ENCODE results near the gene DAPK1. TPM values are rescaled to one million over a fixed set of nuclear protein-coding genes. Genes with fewer than 3 reads are reported as not detected.

Gene DAPK1
- total RNA-seq, 1 experiment from 2014 or later = 133 TPM

DNA sequence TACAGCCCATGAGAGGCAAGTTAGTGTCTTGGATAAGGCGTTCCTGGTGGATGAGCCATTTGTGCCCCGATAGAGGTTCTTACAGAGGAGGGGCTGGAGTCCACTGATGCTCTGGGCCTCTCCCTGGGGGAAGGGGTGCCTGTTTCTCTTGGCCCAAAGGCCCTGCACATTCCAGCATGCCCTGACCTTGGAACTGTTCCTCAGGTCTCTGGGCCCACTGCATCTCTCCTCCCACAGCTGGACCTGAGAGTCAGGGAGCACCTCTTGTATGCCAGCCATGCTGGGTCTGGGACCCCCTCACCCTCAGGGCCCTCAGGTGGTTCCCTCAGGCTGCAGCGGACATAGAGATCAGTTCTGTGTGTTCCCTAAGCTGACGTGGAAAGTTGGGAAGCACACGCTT, 26.4 kb downstream of the DAPK1 start:
- Mint-ChIP-seq H3K36me3 (ENCODE audit: insufficient read depth, unreplicated experiment) (peaks cover 17% of the 10 kb centered on the region), H3K27ac (ENCODE audit: unreplicated experiment) (no peak overlapping the region), H3K9me3 (ENCODE audit: low read depth, unreplicated experiment) (no peaks in the 10 kb centered on the region), H3K27me3 (ENCODE audit: unreplicated experiment) (no peaks in the 10 kb centered on the region), H3K4me3 (ENCODE audit: low read depth, unreplicated experiment) (no peak overlapping the region), H3K4me1 (ENCODE audit: low read depth, unreplicated experiment) (peaks cover 28% of the 10 kb centered on the region)
- TF ChIP-seq, protein P1, sequence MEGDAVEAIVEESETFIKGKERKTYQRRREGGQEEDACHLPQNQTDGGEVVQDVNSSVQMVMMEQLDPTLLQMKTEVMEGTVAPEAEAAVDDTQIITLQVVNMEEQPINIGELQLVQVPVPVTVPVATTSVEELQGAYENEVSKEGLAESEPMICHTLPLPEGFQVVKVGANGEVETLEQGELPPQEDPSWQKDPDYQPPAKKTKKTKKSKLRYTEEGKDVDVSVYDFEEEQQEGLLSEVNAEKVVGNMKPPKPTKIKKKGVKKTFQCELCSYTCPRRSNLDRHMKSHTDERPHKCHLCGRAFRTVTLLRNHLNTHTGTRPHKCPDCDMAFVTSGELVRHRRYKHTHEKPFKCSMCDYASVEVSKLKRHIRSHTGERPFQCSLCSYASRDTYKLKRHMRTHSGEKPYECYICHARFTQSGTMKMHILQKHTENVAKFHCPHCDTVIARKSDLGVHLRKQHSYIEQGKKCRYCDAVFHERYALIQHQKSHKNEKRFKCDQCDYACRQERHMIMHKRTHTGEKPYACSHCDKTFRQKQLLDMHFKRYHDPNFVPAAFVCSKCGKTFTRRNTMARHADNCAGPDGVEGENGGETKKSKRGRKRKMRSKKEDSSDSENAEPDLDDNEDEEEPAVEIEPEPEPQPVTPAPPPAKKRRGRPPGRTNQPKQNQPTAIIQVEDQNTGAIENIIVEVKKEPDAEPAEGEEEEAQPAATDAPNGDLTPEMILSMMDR (IDR thresholded peaks at IDR 0.05; ENCODE audit: unreplicated experiment) = no peak
- no TSS peak for BruUV-seq (replicated peaks)
- no peak for DNase-seq
- intact Hi-C loops (cut with micrococcal nuclease; ENCODE audit: unreplicated experiment) = no loop called here
- CTCF ChIA-PET = no interaction called here

DNA sequence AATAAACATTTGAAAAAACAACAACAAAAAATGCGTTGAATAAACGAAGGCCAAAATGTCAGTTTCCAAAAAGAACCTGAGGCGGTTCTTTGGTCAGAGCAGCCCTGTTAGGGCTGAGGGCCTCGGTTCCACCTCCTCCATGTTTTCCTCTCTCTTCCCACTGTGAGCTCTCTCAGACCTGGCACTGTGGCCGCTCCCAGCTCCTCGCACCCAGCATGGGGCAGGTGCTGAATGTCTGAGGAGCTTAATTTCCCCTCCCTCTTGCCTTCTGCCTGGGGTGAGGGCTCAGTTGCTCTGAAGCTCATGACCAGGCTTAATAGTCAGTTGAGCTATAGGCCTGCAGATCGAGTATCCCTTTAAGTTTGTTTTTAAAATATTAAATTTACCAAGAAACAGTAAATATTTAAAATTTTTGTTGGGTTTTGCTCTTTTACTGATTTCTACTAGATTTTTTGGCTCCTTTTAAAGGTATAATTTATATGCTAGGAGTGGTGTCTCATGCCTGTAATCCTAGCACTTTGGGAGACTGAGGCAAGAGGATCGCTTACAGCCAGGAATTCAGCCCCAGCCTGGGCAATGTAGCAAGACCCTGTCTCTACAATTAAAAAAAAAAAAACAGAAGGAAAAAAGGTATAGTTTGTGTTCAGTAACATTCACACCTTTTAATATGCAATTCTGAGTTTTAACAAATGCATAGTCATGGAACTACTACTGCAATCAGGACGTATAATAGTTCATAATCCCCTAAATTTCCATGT, 28.1 kb downstream of the DAPK1 start:
- no peak for DNase-seq
- Mint-ChIP-seq H3K9me3 (ENCODE audit: low read depth, unreplicated experiment) (no peaks in the 10 kb centered on the region), H3K27ac (ENCODE audit: unreplicated experiment) (no peak overlapping the region), H3K36me3 (ENCODE audit: insufficient read depth, unreplicated experiment) (peaks cover 19% of the 10 kb centered on the region), H3K4me3 (ENCODE audit: low read depth, unreplicated experiment) (no peak overlapping the region), H3K27me3 (ENCODE audit: unreplicated experiment) (no peaks in the 10 kb centered on the region), H3K4me1 (ENCODE audit: low read depth, unreplicated experiment) (peaks cover 28% of the 10 kb centered on the region)
- no TSS peak for BruUV-seq (replicated peaks)
- intact Hi-C loops (cut with micrococcal nuclease; ENCODE audit: unreplicated experiment) = no loop called here
- CTCF ChIA-PET = no interaction called here
- TF ChIP-seq, protein P1 (IDR thresholded peaks at IDR 0.05; ENCODE audit: unreplicated experiment) = no peak

DNA sequence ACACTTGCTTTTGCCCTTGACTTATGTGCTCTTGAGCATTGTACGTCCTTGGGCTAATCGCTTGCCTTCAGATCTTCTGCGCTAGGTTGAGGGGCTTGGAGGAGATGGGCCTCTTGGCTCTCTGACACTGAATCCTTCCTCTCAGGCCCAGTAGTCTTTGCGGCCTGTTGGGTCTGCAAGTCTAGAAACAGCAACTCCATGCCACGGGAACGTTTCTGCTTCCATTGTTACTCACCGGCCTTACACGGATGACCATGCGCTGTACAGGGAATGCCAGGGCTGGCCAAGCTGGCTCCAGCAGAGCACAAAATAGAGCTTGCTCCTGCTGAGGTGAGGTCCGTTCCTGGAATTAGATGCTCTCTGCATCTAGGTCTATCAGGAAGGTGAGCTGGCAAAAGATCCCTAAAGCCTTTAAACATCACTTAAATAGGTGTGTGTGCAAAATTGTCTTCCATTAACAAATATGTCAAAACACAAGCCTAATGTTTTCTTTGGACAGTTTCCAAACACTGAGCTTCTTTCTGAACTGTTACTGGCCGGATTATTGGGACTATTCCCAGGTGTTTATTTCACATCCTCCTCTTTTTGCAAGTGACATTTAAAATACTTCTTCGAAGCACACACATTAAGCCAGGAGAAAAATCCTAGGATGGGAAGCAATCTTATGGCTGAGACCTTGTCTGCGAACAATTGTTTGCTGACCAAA, 29.7 kb downstream of the DAPK1 start:
- intact Hi-C loops (cut with micrococcal nuclease; ENCODE audit: unreplicated experiment) = no loop called here
- Mint-ChIP-seq H3K4me3 (ENCODE audit: low read depth, unreplicated experiment) (no peak overlapping the region), H3K36me3 (ENCODE audit: insufficient read depth, unreplicated experiment) (peaks cover 19% of the 10 kb centered on the region), H3K4me1 (ENCODE audit: low read depth, unreplicated experiment) (peaks cover 36% of the 10 kb centered on the region), H3K27me3 (ENCODE audit: unreplicated experiment) (no peaks in the 10 kb centered on the region), H3K9me3 (ENCODE audit: low read depth, unreplicated experiment) (no peaks in the 10 kb centered on the region), H3K27ac (ENCODE audit: unreplicated experiment) (no peak overlapping the region)
- CTCF ChIA-PET = interaction anchor here (1.0 kb wide), 1 partner anchor 181 kb away, joined by 3 read pairs; no protein-coding TSS in a partner anchor
- no TSS peak for BruUV-seq (replicated peaks)
- no peak for DNase-seq
- TF ChIP-seq, protein P1 (IDR thresholded peaks at IDR 0.05; ENCODE audit: unreplicated experiment) = no peak

DNA sequence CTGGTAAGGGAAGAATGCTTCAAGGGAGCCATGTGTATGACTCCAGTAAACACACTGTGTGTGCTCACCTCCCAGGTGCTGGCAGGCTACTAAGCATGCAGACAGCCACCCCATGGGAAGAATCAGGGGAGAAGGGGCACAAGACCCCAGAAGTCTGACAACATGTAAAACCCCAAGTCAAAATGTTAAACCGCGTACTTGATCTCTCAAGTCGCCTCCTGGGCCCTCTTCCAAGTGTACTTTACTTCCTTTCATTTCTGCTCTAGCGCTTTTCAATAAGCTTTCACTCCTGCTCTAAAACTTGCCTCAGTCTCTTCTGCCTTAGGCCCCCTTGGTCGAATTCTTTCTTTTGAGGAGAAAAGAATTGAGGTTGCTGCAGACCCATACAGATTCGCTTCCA, 31.3 kb downstream of the DAPK1 start:
- H3K27me3 Mint-ChIP-seq (ENCODE audit: unreplicated experiment) = no peaks in the 10 kb centered on the region
- TF ChIP-seq, protein P1 (IDR thresholded peaks at IDR 0.05; ENCODE audit: unreplicated experiment) = no peak
- peaks cover 36% of the 10 kb centered on the region for H3K4me1 Mint-ChIP-seq (ENCODE audit: low read depth, unreplicated experiment)
- H3K27ac Mint-ChIP-seq (ENCODE audit: unreplicated experiment) = no peak overlapping the region
- BruUV-seq (replicated peaks) = no TSS peak
- intact Hi-C loops (cut with micrococcal nuclease; ENCODE audit: unreplicated experiment) = no loop called here
- CTCF ChIA-PET = no interaction called here
- peaks cover 28% of the 10 kb centered on the region for H3K36me3 Mint-ChIP-seq (ENCODE audit: insufficient read depth, unreplicated experiment)
- no peak for DNase-seq
- no peaks in the 10 kb centered on the region for H3K9me3 Mint-ChIP-seq (ENCODE audit: low read depth, unreplicated experiment)
- H3K4me3 Mint-ChIP-seq (ENCODE audit: low read depth, unreplicated experiment) = no peak overlapping the region

Data from Calu3 (cell line).